Liver (tissue), 9 donors: ENCODE data around the gene SUGCT. TPM values are rescaled to one million over a fixed set of nuclear protein-coding genes. Genes with fewer than 3 reads are reported as not detected.

Experiments
- DNase-seq: peaks from one replicate; pipeline ENCODE4 v3.0.0-alpha.2; 2017; ENCODE audit warnings: low spot score
- H3K27ac ChIP-seq, 2 donors: one replicate each; pipeline ENCODE4 v1.7.0; 2013; ENCODE audit warnings: inconsistent platforms in 2 of 2, low read length in 2 of 2, control low read depth in 1 of 2, low read depth in 1 of 2, mild to moderate bottlenecking in 1 of 2
- H3K27me3 ChIP-seq, 4 donors: one replicate each; pipeline versions ENCODE4 v1.6.1 to v1.7.0; 2013; ENCODE audit warnings: low read length in 3 of 4, inconsistent platforms in 1 of 4, mild to moderate bottlenecking in 1 of 4, moderate library complexity in 1 of 4; ENCODE audit not compliant: control insufficient read depth in 4 of 4, insufficient read depth in 4 of 4
- H3K36me3 ChIP-seq, 4 donors: one replicate each; pipeline versions ENCODE4 v1.6.1 to v1.7.0; 2013; ENCODE audit warnings: low read length in 3 of 4, mild to moderate bottlenecking in 3 of 4, low read depth in 1 of 4, moderate library complexity in 1 of 4; ENCODE audit not compliant: control insufficient read depth in 4 of 4, insufficient read depth in 3 of 4
- H3K4me1 ChIP-seq, 4 donors: one replicate each; pipeline versions ENCODE4 v1.6.1 to v1.7.0; 2013; ENCODE audit warnings: low read length in 3 of 4, mild to moderate bottlenecking in 3 of 4, moderate library complexity in 1 of 4; ENCODE audit not compliant: control insufficient read depth in 4 of 4, insufficient read depth in 4 of 4
- H3K4me3 ChIP-seq, 3 donors: one replicate each; pipeline versions ENCODE4 v1.6.1 to v1.7.0; 2013; ENCODE audit warnings: low read length in 3 of 3, control low read depth in 1 of 3, low read depth in 1 of 3, mild to moderate bottlenecking in 1 of 3
- H3K9ac ChIP-seq, 2 donors: one replicate each; pipeline ENCODE4 v1.7.0; 2013; ENCODE audit warnings: low read length in 2 of 2, mild to moderate bottlenecking in 2 of 2, moderate library complexity in 2 of 2, control low read depth in 1 of 2, low read depth in 1 of 2
- H3K9me3 ChIP-seq, 4 donors: one replicate each; pipeline versions ENCODE4 v1.6.1 to v1.7.0; 2013; ENCODE audit warnings: low read length in 3 of 4; ENCODE audit not compliant: control insufficient read depth in 4 of 4
- EGR1 ChIP-seq, 2 donors: IDR thresholded peaks; 2 replicates each; pipeline ENCODE4 v1.6.1; 2016 to 2018; ENCODE audit warnings: antibody characterized with exemption in 2 of 2, low read depth in 2 of 2
- FOXA1 ChIP-seq: IDR thresholded peaks from 2 replicates; pipeline ENCODE4 v1.6.1; 2016; ENCODE audit warnings: antibody characterized with exemption
- HNF4A ChIP-seq, 2 donors: conservative IDR thresholded peaks; 2 replicates each; pipeline ENCODE4 v1.6.1; 2016; ENCODE audit warnings: antibody characterized with exemption in 2 of 2, mild to moderate bottlenecking in 2 of 2
- HNF4G ChIP-seq: IDR thresholded peaks from 2 replicates; pipeline ENCODE4 v1.6.1; 2016; ENCODE audit warnings: antibody characterized with exemption
- JUND ChIP-seq, 2 donors: IDR thresholded peaks; 2 replicates each; pipeline ENCODE4 v1.6.1; 2016; ENCODE audit warnings: antibody characterized with exemption in 2 of 2
- NR2F2 ChIP-seq: IDR thresholded peaks from 2 replicates; pipeline ENCODE4 v1.6.1; 2016; ENCODE audit warnings: antibody characterized with exemption
- RAD21 ChIP-seq, 2 donors: IDR thresholded peaks; 2 replicates each; pipeline ENCODE4 v1.6.1; 2016; ENCODE audit warnings: antibody characterized with exemption in 2 of 2, mild to moderate bottlenecking in 2 of 2
- RXRA ChIP-seq, 2 donors: IDR thresholded peaks; 2 replicates each; pipeline ENCODE4 v1.6.1; 2017 to 2018; ENCODE audit warnings: antibody characterized with exemption in 2 of 2, mild to moderate bottlenecking in 1 of 2
- SP1 ChIP-seq: IDR thresholded peaks from 2 replicates; pipeline ENCODE4 v1.6.1; 2018; ENCODE audit warnings: antibody characterized with exemption, mild to moderate bottlenecking
- TAF1 ChIP-seq: conservative IDR thresholded peaks from 2 replicates; pipeline ENCODE4 v1.6.1; 2016; ENCODE audit warnings: antibody characterized with exemption, mild to moderate bottlenecking
- YY1 ChIP-seq: IDR thresholded peaks from 2 replicates; pipeline ENCODE4 v1.6.1; 2016; ENCODE audit warnings: antibody characterized with exemption, mild to moderate bottlenecking
- WGBS: extraction: QIAGEN DNeasy Blood & Tissue Kit; methylation state at CpG from one replicate; pipeline ENCODE4 v1.1.7; 2013; 5-methylcytosine and 5-hydroxymethylcytosine counted together
- polyA plus RNA-seq, 2 donors: library from polyadenylated mRNA; stranded (reverse) in 1 of 2; unstranded in 1 of 2; fragments of 200-250 nt in 1 of 2; fragments of >200 nt in 1 of 2; fragmentation: Nextera tagmentation in 1 of 2; extraction: Ambion mirVana in 1 of 2; gene quantifications; one replicate each; pipeline versions ENCODE4 v1.2.1 to v1.2.3, GENCODE V29; 2013 to 2015
- total RNA-seq, 2 donors: library from RNA; depleted of rRNA; stranded (reverse); fragments of >200 nt; gene quantifications; one replicate each; pipeline ENCODE4 v1.2.3, GENCODE V29; 2014
- TF ChIP-seq, protein P1 (sequence below): IDR thresholded peaks from 2 replicates; pipeline ENCODE4 v1.6.1; 2016; ENCODE audit warnings: antibody characterized with exemption
- TF ChIP-seq, protein P2 (sequence below): IDR thresholded peaks from 2 replicates; pipeline ENCODE4 v1.6.1; 2016; ENCODE audit warnings: antibody characterized with exemption
- TF ChIP-seq, protein P3 (sequence below): fragments of 150-350 bp; IDR thresholded peaks from 2 replicates; pipeline ENCODE4 v1.5.1; 2017; ENCODE audit warnings: improper control_type of control experiment, low read depth, low read length; ENCODE audit not compliant: missing input control
- TF ChIP-seq, protein P4 (sequence below): IDR thresholded peaks from 2 replicates; pipeline ENCODE4 v1.6.1; 2016; ENCODE audit warnings: antibody characterized with exemption, mild to moderate bottlenecking
- TF ChIP-seq, protein P5 (sequence below): IDR thresholded peaks from 2 replicates; pipeline ENCODE4 v1.6.1; 2016; ENCODE audit warnings: antibody characterized with exemption
- donor health status: healthy.
- donor health status: healthy.
- donor health status: healthy.
- donor health status: healthy.
- donor health status: healthy.

Gene SUGCT
- total and polyA plus RNA-seq, 4 donors, result 6.2 to 11.9 (median 9.9) TPM

DNA sequence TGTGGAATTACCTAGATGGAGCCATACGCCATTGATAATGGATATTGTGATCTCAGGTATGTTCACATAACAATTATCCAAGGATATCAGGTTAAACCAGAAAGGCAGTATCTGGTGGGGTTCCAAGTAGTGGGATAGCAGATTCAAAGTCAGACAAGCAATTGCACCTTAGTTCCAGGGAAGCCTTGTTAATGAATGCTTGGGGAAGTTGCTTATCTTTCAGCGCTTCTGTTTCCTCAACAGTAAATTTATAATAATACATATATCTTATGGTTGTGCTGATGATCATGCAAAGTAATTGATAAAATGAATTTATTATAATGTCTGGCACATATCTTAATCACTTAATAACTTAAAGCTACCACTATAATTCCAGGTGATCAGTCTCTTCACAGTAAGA is 290.9 kb downstream of the SUGCT start:
- Histone ChIP-seq H3K27ac (no peak overlapping the region), H3K4me1 (no peaks in the 10 kb centered on the region), H3K9ac (no peak overlapping the region), H3K27me3 (no peaks in the 10 kb centered on the region), H3K4me3 (no peak overlapping the region), H3K36me3 (no peaks in the 10 kb centered on the region), H3K9me3 (no peaks in the 10 kb centered on the region)
- 89% methylated on average over 2 of the region's 2 CpGs for WGBS
- no peak for DNase-seq
- TF ChIP-seq YY1, result no peak
- TF ChIP-seq, protein P1, sequence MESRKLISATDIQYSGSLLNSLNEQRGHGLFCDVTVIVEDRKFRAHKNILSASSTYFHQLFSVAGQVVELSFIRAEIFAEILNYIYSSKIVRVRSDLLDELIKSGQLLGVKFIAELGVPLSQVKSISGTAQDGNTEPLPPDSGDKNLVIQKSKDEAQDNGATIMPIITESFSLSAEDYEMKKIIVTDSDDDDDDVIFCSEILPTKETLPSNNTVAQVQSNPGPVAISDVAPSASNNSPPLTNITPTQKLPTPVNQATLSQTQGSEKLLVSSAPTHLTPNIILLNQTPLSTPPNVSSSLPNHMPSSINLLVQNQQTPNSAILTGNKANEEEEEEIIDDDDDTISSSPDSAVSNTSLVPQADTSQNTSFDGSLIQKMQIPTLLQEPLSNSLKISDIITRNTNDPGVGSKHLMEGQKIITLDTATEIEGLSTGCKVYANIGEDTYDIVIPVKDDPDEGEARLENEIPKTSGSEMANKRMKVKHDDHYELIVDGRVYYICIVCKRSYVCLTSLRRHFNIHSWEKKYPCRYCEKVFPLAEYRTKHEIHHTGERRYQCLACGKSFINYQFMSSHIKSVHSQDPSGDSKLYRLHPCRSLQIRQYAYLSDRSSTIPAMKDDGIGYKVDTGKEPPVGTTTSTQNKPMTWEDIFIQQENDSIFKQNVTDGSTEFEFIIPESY, result no peak
- no peak for TF ChIP-seq FOXA1
- TF ChIP-seq, protein P2, sequence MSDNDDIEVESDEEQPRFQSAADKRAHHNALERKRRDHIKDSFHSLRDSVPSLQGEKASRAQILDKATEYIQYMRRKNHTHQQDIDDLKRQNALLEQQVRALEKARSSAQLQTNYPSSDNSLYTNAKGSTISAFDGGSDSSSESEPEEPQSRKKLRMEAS, result no peak
- no peak for TF ChIP-seq RAD21 (IDR thresholded peaks at IDR 0.05)
- TF ChIP-seq NR2F2, result no peak
- TF ChIP-seq HNF4A (conservative IDR thresholded peaks at IDR 0.05), result no peak
- no peak for TF ChIP-seq JUND (IDR thresholded peaks at IDR 0.05)
- no peak for TF ChIP-seq RXRA (IDR thresholded peaks at IDR 0.05)
- no peak for TF ChIP-seq SP1
- no peak for TF ChIP-seq EGR1 (IDR thresholded peaks at IDR 0.05; ENCODE audit: low read depth in 2 of 2)

DNA sequence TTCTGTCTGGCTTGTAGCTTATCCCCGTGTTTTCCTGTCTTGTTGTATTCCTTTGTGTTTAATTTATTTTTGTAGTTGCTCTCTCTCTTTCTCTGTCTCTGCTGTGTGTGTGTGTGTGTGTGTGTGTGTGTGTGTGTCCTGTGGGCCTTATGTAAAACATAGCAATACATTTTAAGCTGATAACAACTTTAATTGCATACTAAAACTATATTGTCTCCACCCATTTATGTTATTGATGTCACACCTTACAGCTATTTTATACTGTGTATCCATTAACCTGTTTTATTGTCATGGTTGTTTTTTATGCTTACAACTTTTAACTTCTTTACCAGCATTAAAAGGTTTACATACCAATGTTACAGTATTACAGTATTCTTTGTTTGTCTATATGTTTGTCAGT is 293.6 kb downstream of the SUGCT start:
- H3K36me3 ChIP-seq, result no peaks in the 10 kb centered on the region
- H3K9ac ChIP-seq, result no peak overlapping the region
- TF ChIP-seq, protein P3, sequence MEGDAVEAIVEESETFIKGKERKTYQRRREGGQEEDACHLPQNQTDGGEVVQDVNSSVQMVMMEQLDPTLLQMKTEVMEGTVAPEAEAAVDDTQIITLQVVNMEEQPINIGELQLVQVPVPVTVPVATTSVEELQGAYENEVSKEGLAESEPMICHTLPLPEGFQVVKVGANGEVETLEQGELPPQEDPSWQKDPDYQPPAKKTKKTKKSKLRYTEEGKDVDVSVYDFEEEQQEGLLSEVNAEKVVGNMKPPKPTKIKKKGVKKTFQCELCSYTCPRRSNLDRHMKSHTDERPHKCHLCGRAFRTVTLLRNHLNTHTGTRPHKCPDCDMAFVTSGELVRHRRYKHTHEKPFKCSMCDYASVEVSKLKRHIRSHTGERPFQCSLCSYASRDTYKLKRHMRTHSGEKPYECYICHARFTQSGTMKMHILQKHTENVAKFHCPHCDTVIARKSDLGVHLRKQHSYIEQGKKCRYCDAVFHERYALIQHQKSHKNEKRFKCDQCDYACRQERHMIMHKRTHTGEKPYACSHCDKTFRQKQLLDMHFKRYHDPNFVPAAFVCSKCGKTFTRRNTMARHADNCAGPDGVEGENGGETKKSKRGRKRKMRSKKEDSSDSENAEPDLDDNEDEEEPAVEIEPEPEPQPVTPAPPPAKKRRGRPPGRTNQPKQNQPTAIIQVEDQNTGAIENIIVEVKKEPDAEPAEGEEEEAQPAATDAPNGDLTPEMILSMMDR, result no peak
- TF ChIP-seq, protein P4, sequence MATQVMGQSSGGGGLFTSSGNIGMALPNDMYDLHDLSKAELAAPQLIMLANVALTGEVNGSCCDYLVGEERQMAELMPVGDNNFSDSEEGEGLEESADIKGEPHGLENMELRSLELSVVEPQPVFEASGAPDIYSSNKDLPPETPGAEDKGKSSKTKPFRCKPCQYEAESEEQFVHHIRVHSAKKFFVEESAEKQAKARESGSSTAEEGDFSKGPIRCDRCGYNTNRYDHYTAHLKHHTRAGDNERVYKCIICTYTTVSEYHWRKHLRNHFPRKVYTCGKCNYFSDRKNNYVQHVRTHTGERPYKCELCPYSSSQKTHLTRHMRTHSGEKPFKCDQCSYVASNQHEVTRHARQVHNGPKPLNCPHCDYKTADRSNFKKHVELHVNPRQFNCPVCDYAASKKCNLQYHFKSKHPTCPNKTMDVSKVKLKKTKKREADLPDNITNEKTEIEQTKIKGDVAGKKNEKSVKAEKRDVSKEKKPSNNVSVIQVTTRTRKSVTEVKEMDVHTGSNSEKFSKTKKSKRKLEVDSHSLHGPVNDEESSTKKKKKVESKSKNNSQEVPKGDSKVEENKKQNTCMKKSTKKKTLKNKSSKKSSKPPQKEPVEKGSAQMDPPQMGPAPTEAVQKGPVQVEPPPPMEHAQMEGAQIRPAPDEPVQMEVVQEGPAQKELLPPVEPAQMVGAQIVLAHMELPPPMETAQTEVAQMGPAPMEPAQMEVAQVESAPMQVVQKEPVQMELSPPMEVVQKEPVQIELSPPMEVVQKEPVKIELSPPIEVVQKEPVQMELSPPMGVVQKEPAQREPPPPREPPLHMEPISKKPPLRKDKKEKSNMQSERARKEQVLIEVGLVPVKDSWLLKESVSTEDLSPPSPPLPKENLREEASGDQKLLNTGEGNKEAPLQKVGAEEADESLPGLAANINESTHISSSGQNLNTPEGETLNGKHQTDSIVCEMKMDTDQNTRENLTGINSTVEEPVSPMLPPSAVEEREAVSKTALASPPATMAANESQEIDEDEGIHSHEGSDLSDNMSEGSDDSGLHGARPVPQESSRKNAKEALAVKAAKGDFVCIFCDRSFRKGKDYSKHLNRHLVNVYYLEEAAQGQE, result no peak
- TF ChIP-seq HNF4A (conservative IDR thresholded peaks at IDR 0.05) (no peak), NR2F2 (no peak), YY1 (no peak), HNF4G (no peak), EGR1 (IDR thresholded peaks at IDR 0.05; ENCODE audit: low read depth in 2 of 2) (no peak), TAF1 (no peak), RAD21 (IDR thresholded peaks at IDR 0.05) (no peak)
- TF ChIP-seq, protein P5, sequence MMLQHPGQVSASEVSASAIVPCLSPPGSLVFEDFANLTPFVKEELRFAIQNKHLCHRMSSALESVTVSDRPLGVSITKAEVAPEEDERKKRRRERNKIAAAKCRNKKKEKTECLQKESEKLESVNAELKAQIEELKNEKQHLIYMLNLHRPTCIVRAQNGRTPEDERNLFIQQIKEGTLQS, result no peak
- TF ChIP-seq, protein P1, result no peak
- no peaks in the 10 kb centered on the region for H3K27me3 ChIP-seq
- DNase-seq, result no peak
- no peaks in the 10 kb centered on the region for H3K4me1 ChIP-seq
- WGBS, result 78% methylated on average over 1 of the region's 1 CpG
- H3K4me3 ChIP-seq, result no peak overlapping the region
- no peak overlapping the region for H3K27ac ChIP-seq
- H3K9me3 ChIP-seq, result no peaks in the 10 kb centered on the region
